GM12878 (cell line): ENCODE results near the gene PIK3R2. TPM values are rescaled to one million over a fixed set of nuclear protein-coding genes. Genes with fewer than 3 reads are reported as not detected.

Experiments used
- ATAC-seq: fragments of 200-7000 bp; cut with Tn5 transposase; 3 replicates; pipeline ENCODE4 v1.9.1; 2020; ENCODE audit warnings: mild to moderate bottlenecking, moderate library complexity
- BruUV-seq: library from RNA; stranded (reverse); fragments of 400-500 nt; replicated peaks from 2 replicates; lab custom pipeline; 2021; lab: Mats Ljungman, UMichigan
- CTCF ChIA-PET: fragments of 300-600 bp; sonication (Branson Sonifier 250); formaldehyde crosslinking; extraction: SDS; loops from one replicate; lab custom pipeline; 2021; ENCODE audit warnings: inconsistent platforms; lab: Yijun Ruan, JAX
- POLR2A ChIA-PET: fragments of 350-600 bp; formaldehyde crosslinking; extraction: SDS; loops from one replicate; lab custom pipeline; 2021; ENCODE audit warnings: inconsistent platforms; lab: Charles Lee
- RAD21 ChIA-PET: fragments of 300-600 bp; sonication (Branson Sonifier 250); formaldehyde crosslinking; loops from one replicate; lab custom pipeline; 2023; ENCODE audit warnings: antibody characterized with exemption; ENCODE audit not compliant: unreplicated experiment; lab: Charles Lee
- SMC1A ChIA-PET: fragments of 300-600 bp; sonication (Branson Sonifier 250); formaldehyde crosslinking; loops from one replicate; lab custom pipeline; 2023; ENCODE audit not compliant: unreplicated experiment, uncharacterized antibody; lab: Charles Lee
- DNase-seq: peaks from one replicate; pipeline ENCODE4 v3.0.0-alpha.2; 2011; ENCODE audit warnings: low read depth, low spot score
- FAIRE-seq: peaks from 3 replicates; lab custom pipeline; 2011; peaks lifted over from hg19 to GRCh38; lab: Jason Lieb, UNC
- H2AFZ ChIP-seq: 2 replicates; pipeline ENCODE4 v1.6.0; 2011; ENCODE audit warnings: low read depth, low read length, control low read depth; ENCODE audit not compliant: control insufficient read depth
- H3K27ac ChIP-seq: 2 replicates; pipeline ENCODE4 v1.5.1; 2011; ENCODE audit warnings: control low read depth; ENCODE audit not compliant: control insufficient read depth, insufficient read depth
- H3K27me3 ChIP-seq, 2 experiments: replicated peaks in 1 of 2; 2 replicates each; pipeline versions ENCODE4 v1.6.0 to v1.6.1; 2011; ENCODE audit warnings: low read length in 1 of 2; ENCODE audit not compliant: control insufficient read depth in 2 of 2, insufficient read depth in 2 of 2
- H3K36me3 ChIP-seq, 2 experiments: 2 replicates each; pipeline ENCODE4 v1.5.1; 2011; ENCODE audit warnings: low read length in 1 of 2; ENCODE audit not compliant: control insufficient read depth in 2 of 2, insufficient read depth in 2 of 2
- H3K4me1 ChIP-seq: 2 replicates; pipeline ENCODE4 v1.6.1; 2011; ENCODE audit warnings: mild to moderate bottlenecking, low read length, moderate library complexity, mixed read lengths; ENCODE audit not compliant: control insufficient read depth, insufficient read depth
- H3K4me2 ChIP-seq: 2 replicates; pipeline ENCODE4 v1.6.0; 2011; ENCODE audit warnings: control low read depth; ENCODE audit not compliant: control insufficient read depth, insufficient read depth
- H3K4me3 ChIP-seq: fragments of 200-600 bp; sonication (generic); 2 replicates; pipeline ENCODE4 v1.5.1; 2016
- H3K79me2 ChIP-seq: 2 replicates; pipeline ENCODE4 v1.6.0; 2011; ENCODE audit warnings: low read length; ENCODE audit not compliant: control insufficient read depth, insufficient read depth
- H3K9ac ChIP-seq: 2 replicates; pipeline ENCODE4 v1.8.0; 2011; ENCODE audit warnings: low read length, control low read depth, mixed read lengths; ENCODE audit not compliant: control insufficient read depth, insufficient read depth
- H3K9me3 ChIP-seq: replicated peaks from 3 replicates; pipeline ENCODE4 v1.5.1; 2011; ENCODE audit warnings: mild to moderate bottlenecking, low read length; ENCODE audit not compliant: control insufficient read depth, insufficient read depth
- H4K20me1 ChIP-seq: 2 replicates; pipeline ENCODE4 v1.6.0; 2011; ENCODE audit not compliant: control insufficient read depth, insufficient read depth
- ASH2L ChIP-seq: fragments of 300-600, 200-600 bp; sonication (generic); IDR thresholded peaks from 2 replicates; pipeline ENCODE4 v1.6.1; 2017; ENCODE audit warnings: low read depth, mild to moderate bottlenecking, borderline replicate concordance
- ESRRA ChIP-seq: IDR thresholded peaks from 2 replicates; pipeline ENCODE4 v1.6.1; 2012; ENCODE audit warnings: mild to moderate bottlenecking, low read length, improper control_type of control experiment
- POLR2AphosphoS2 ChIP-seq: IDR thresholded peaks from 2 replicates; pipeline ENCODE4 v1.6.1; 2011; ENCODE audit warnings: low read depth, mild to moderate bottlenecking, low read length, improper control_type of control experiment, moderate library complexity
- RCOR1 ChIP-seq: conservative IDR thresholded peaks from 2 replicates; pipeline ENCODE4 v1.6.1; 2012; ENCODE audit warnings: low read depth, low read length, improper control_type of control experiment
- SREBF1 ChIP-seq: IDR thresholded peaks from 2 replicates; pipeline ENCODE4 v1.6.1; 2012; ENCODE audit warnings: mild to moderate bottlenecking, low read length
- STAT3 ChIP-seq: IDR thresholded peaks from 2 replicates; pipeline ENCODE4 v1.6.1; 2011; ENCODE audit warnings: low read depth, low read length, improper control_type of control experiment
- YY1 ChIP-seq: IDR thresholded peaks from 2 replicates; pipeline ENCODE4 v1.6.1; 2011; ENCODE audit warnings: low read depth, mild to moderate bottlenecking, low read length
- ZNF384 ChIP-seq: IDR thresholded peaks from 2 replicates; pipeline ENCODE4 v1.6.1; 2012; ENCODE audit warnings: low read depth, mild to moderate bottlenecking, low read length, improper control_type of control experiment, borderline replicate concordance
- ZZZ3 ChIP-seq: IDR thresholded peaks from 2 replicates; pipeline ENCODE4 v1.6.1; 2011; ENCODE audit warnings: low read depth; ENCODE audit not compliant: control insufficient read depth, insufficient read length
- WGBS: methylation state at CpG from one replicate; pipeline ENCODE4 v1.1.6; 2016; ENCODE audit warnings: low lambda C conversion rate; ENCODE audit not compliant: insufficient replicate concordance, insufficient coverage; ENCODE audit errors: missing lambda C conversion rate; 5-methylcytosine and 5-hydroxymethylcytosine counted together
- in situ Hi-C: fragments of 300-500 bp; cut with MboI; formaldehyde crosslinking; loops from 9 replicates; pipeline ENCODE4 v1.14.3; 2018; ENCODE audit warnings: mixed read lengths
- intact Hi-C: fragments of 100-400 bp; cut with micrococcal nuclease; formaldehyde crosslinking; loops from one replicate; pipeline ENCODE4 v1.14.2; 2022; ENCODE audit not compliant: unreplicated experiment
- polyA plus RNA-seq, 11 experiments: library from polyadenylated mRNA; depleted of rRNA in 4 of 11; unstranded in 6 of 11; stranded (reverse) in 5 of 11; fragments of >200 nt; fragmentation: Nextera tagmentation in 4 of 11; fragmentation: Illumina TruSeq in 1 of 11; extraction: Ambion mirVana in 4 of 11; extraction: Trizol in 1 of 11; gene quantifications; 1 replicate in 1 of 11; 2 replicates in 10 of 11; pipeline versions ENCODE4 v1.2.1 to v1.2.3, GENCODE V29; 2011 to 2016; ENCODE audit warnings: inconsistent platforms in 2 of 11, missing spikeins in 2 of 11, low read depth in 1 of 11
- total RNA-seq, 4 experiments: library from RNA; depleted of rRNA in 3 of 4; stranded (reverse); fragments of >200 nt in 3 of 4; fragmentation: Illumina TruSeq in 1 of 4; extraction: Trizol in 1 of 4; gene quantifications; 2 replicates each; pipeline versions ENCODE4 v1.2.1 to v1.2.3, GENCODE V29; 2013 to 2021
- TF ChIP-seq, protein P1 (sequence below): IDR thresholded peaks from 2 replicates; pipeline ENCODE4 v1.6.1; 2011; ENCODE audit warnings: borderline replicate concordance, low read depth, mild to moderate bottlenecking, moderate library complexity, mixed read lengths, low read length; ENCODE audit not compliant: insufficient read depth; ENCODE audit errors: extremely low read length
- TF ChIP-seq, protein P2 (sequence below): IDR thresholded peaks from 2 replicates; pipeline ENCODE4 v1.6.1; 2012; ENCODE audit warnings: low read depth, low read length, improper control_type of control experiment
- TF ChIP-seq, protein P3 (sequence below): fragments of 450-650 bp; IDR thresholded peaks from 2 replicates; pipeline ENCODE4 v1.6.1; 2016; ENCODE audit warnings: mild to moderate bottlenecking

The PIK3R2 gene
- total and polyA plus RNA-seq, 10 of the 15 experiments (the other 5 are each of a cell fraction or from before 2014, with no cell fraction given): 0.26 to 22.6 (median 2.5) TPM

DNA sequence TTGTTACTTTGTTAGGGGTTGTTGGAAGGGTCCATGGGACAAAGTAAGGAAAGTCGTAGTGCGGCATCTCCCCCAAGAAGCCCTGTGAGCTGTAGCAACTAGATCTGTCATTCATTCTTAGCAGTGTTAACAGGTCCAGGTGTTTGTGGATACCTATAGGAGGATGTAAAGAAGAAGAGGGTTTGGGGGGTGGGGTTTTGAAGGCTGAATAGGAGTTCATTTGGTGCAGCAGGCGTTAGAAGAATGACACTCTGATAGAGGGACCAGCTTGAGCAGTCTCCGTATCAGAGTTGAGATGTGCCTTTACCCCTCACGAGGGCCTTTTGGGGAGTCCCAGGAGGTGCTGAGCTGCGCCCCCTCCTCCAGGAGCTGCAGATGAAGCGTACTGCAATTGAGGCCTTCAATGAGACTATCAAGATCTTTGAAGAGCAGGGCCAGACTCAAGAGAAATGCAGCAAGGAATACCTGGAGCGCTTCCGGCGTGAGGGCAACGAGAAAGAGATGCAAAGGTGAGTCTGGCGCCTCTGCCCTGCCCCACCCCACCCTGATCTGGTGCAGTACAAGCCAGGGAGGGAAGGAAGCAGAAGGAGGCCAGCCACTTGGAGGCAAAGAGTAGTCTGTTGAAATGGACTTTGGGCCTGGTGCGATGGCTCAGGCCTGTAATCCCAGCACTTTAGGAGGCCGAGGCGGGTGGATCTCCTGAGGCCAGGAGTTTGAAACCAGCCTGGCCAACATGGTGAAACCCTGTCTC is 13.0 kb downstream of the PIK3R2 start:
- TF ChIP-seq, protein P1, sequence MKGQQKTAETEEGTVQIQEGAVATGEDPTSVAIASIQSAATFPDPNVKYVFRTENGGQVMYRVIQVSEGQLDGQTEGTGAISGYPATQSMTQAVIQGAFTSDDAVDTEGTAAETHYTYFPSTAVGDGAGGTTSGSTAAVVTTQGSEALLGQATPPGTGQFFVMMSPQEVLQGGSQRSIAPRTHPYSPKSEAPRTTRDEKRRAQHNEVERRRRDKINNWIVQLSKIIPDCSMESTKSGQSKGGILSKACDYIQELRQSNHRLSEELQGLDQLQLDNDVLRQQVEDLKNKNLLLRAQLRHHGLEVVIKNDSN: no peak
- in situ Hi-C loops (no loop called here), intact Hi-C loops (no loop called here)
- ChIA-PET CTCF (interaction anchor here (0.7 to 3.2 kb wide), 3 partner anchors 14 to 103 kb away, joined by 4 to 21 read pairs (median 17); partner anchors contain the start of gene PIK3R2), RAD21 (interaction anchor here (0.6 to 2.3 kb wide), 3 partner anchors 53 to 244 kb away, joined by 3 to 13 read pairs (median 3); no protein-coding TSS in a partner anchor), SMC1A (interaction anchor here (0.7 to 1.5 kb wide), 3 partner anchors 13 to 55 kb away, joined by 3 to 5 read pairs (median 4); partner anchors contain the start of gene PIK3R2), POLR2A (interaction anchor here (0.5 to 0.7 kb wide), 4 partner anchors 53 to 86 kb away, joined by 3 to 4 read pairs (median 3); no protein-coding TSS in a partner anchor)
- H3K4me3 ChIP-seq: no peak overlapping the region
- over 99% methylated on average over 15 of the region's 15 CpGs for WGBS
- no peak overlapping the region for H3K4me2 ChIP-seq
- H3K4me1 ChIP-seq: peaks cover 26% of the 10 kb centered on the region
- H3K79me2 ChIP-seq: no peaks in the 10 kb centered on the region; the same call in 1 of the 2 replicates
- FAIRE-seq (no peak), ATAC-seq (no peak), DNase-seq (no peak)
- no peaks in the 10 kb centered on the region for H4K20me1 ChIP-seq
- no peaks in the 10 kb centered on the region for H3K9me3 ChIP-seq
- H2AFZ ChIP-seq: no peak overlapping the region
- no TSS peak for BruUV-seq
- H3K27me3 ChIP-seq: no peaks in the 10 kb centered on the region
- H3K36me3 ChIP-seq: peaks cover 7 to 10% of the 10 kb centered on the region in 2 experiments; a peak in 3 of 4 replicates
- no peak overlapping the region for H3K9ac ChIP-seq
- H3K27ac ChIP-seq: no peak overlapping the region

DNA sequence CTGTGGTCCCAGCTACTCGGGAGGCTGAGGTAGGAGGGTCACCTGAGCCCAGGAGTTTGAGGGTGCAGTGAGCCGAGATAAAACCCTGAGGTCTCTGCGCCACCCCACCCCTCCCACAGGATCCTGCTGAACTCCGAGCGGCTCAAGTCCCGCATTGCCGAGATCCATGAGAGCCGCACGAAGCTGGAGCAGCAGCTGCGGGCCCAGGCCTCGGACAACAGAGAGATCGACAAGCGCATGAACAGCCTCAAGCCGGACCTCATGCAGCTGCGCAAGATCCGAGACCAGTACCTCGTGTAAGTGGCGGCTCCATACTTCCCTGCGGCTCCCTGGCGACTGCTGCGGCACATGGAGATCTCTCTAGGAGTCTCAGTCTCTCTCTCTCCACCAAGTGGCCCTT is 14.0 kb downstream of the PIK3R2 start:
- no peak overlapping the region for H3K27ac ChIP-seq
- DNase-seq: no peak
- H3K36me3 ChIP-seq: peaks cover 4 to 8% of the 10 kb centered on the region in 2 experiments; a peak in 3 of 4 replicates
- BruUV-seq: no TSS peak
- RAD21 ChIA-PET: interaction anchor here (1.5 to 2.3 kb wide), 3 partner anchors 15 to 104 kb away, joined by 3 to 13 read pairs (median 5); partner anchors contain the start of gene PIK3R2
- H4K20me1 ChIP-seq: no peaks in the 10 kb centered on the region
- 91% methylated on average over 21 of the region's 21 CpGs for WGBS
- H3K4me3 ChIP-seq: no peak overlapping the region
- no peak overlapping the region for H2AFZ ChIP-seq
- no peaks in the 10 kb centered on the region; the same call in 1 of the 2 replicates for H3K79me2 ChIP-seq
- no peak overlapping the region for H3K4me2 ChIP-seq
- SMC1A ChIA-PET: interaction anchor here (0.8 to 0.9 kb wide), 2 partner anchors 25 to 33 kb away, joined by 3 read pairs; no protein-coding TSS in a partner anchor
- no peaks in the 10 kb centered on the region for H3K27me3 ChIP-seq
- in situ Hi-C loops (no loop called here), intact Hi-C loops (no loop called here)
- no peak for FAIRE-seq
- CTCF ChIA-PET: interaction anchor here (1.1 to 3.2 kb wide), 4 partner anchors 15 to 104 kb away, joined by 5 to 21 read pairs (median 12); partner anchors contain the start of gene PIK3R2
- no peak for ATAC-seq
- H3K9ac ChIP-seq: no peak overlapping the region
- POLR2A ChIA-PET: interaction anchor here (0.6 to 1.1 kb wide), 2 partner anchors 15 to 89 kb away, joined by 3 to 4 read pairs; no protein-coding TSS in a partner anchor
- H3K9me3 ChIP-seq: no peaks in the 10 kb centered on the region
- peaks cover 33% of the 10 kb centered on the region for H3K4me1 ChIP-seq
- TF ChIP-seq ZNF384 (no peak), ZZZ3 (no peak), YY1 (no peak), ASH2L (no peak), POLR2AphosphoS2 (no peak), ESRRA (no peak), STAT3 (no peak), SREBF1 (no peak), RCOR1 (no peak)
- TF ChIP-seq, protein P2, sequence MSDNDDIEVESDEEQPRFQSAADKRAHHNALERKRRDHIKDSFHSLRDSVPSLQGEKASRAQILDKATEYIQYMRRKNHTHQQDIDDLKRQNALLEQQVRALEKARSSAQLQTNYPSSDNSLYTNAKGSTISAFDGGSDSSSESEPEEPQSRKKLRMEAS: no peak
- TF ChIP-seq, protein P3, sequence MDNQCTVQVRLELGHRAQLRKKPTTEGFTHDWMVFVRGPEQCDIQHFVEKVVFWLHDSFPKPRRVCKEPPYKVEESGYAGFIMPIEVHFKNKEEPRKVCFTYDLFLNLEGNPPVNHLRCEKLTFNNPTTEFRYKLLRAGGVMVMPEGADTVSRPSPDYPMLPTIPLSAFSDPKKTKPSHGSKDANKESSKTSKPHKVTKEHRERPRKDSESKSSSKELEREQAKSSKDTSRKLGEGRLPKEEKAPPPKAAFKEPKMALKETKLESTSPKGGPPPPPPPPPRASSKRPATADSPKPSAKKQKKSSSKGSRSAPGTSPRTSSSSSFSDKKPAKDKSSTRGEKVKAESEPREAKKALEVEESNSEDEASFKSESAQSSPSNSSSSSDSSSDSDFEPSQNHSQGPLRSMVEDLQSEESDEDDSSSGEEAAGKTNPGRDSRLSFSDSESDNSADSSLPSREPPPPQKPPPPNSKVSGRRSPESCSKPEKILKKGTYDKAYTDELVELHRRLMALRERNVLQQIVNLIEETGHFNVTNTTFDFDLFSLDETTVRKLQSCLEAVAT: no peak
